GM19043 (cell line): ENCODE results near the gene CLDN17.

Experiments used
- ATAC-seq: cut with Tn5 transposase; IDR thresholded peaks from one replicate; pipeline ENCODE4 v1.9.1; 2021; ENCODE audit warnings: low read depth; ENCODE audit not compliant: unreplicated experiment

Gene CLDN17, protein sequence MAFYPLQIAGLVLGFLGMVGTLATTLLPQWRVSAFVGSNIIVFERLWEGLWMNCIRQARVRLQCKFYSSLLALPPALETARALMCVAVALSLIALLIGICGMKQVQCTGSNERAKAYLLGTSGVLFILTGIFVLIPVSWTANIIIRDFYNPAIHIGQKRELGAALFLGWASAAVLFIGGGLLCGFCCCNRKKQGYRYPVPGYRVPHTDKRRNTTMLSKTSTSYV

DNA sequence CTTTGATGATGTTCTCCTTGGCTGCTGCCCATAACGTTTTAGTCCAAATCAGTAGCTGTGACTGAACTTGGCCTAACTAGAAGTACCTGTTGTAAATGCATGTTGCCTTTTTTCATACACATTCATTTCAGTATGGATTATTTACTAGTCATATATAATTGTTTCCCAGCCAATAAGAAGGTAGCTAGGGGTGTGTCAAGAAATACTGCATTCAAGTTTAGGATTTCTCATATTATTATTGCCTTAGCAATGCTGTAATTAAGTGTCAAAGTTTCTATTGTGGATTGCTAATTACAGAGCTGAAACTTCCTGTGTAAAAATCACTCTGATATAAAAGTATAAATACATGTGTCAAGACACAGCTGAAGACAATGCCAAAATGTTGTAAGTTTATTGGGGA lies at the start of gene CLDN17:
TSS of gene CLDN17 (minus strand) at position 101 of the 400 bp plus-strand sequence. CDS start 188 bp downstream, outside the sequence.
- ATAC-seq: no peak

DNA sequence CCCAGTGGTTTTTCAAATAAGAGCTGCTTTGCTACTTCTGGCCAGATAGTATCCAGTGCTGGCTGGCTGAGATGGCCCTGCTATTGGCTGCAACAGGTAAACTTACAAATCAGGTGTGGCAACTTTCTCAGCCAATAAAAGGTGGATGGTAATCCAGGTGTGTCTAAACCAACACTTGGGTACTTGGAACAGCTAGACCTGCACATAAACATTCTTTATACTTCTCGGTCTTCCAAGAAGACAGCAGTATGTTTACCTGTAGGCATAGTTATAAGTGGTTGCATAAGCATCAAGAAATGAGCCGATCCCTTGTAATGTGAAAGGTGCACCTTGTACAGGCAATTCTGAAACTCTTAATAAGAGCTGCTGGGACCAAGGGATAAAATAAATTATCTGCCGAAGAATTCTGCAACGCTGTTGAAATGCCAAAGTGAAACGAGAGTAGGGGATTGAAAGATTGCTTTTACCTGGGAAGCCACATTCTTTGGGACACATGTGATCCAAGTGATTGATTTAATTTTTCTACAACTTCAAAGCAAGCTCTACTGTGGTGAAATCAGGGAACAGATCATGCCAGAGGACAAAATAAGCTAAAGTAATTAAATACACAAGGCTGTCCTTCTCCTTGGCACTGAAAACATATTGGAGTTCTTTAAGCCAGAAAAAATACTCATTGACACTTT lies 49.6 kb upstream of the CLDN17 start, which contains the start of gene CLDN8:
TSS of gene CLDN8 (minus strand) at position 57 of the 683 bp plus-strand sequence. CDS start 172 bp downstream, outside the sequence.
- ATAC-seq: no peak

DNA sequence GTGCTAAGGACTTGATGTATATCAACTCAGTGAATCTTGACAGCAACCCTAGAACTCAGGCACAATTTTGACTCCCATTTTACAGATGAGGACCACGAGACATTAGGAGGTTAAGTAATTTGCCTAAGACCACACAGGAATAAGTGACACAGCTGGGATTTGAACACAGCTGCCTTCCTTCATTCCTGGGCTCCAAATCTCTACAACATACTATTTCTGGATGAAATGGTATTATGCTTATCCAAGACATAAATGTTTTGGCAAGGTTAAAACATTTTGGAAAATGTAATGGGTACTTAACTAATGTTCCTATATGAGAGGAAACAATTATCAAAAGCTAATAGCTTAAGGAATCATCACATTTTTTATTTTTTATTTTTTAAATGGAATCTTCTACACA lies 44.5 kb upstream of the CLDN17 start:
- ATAC-seq: no peak

DNA sequence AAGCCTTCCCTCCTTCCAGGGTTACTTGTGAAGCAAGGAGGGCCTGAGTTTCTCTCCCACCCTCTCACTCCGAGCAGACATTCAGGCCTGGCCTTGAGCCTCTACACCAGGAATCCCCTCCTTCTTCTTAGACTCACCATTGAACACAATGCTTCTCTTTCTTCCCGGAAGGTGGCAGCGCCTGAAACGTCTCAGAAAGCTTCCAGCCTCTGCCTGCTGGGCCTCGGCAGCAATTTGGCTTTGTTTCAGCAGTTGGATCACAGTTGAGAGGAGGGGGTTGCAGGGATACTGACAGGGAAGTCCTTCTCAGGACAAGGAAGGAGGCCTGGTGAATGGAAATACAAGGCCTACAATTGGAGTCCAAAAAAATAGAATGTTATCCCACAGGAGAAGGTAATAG lies 43.0 kb upstream of the CLDN17 start:
- ATAC-seq: no peak

DNA sequence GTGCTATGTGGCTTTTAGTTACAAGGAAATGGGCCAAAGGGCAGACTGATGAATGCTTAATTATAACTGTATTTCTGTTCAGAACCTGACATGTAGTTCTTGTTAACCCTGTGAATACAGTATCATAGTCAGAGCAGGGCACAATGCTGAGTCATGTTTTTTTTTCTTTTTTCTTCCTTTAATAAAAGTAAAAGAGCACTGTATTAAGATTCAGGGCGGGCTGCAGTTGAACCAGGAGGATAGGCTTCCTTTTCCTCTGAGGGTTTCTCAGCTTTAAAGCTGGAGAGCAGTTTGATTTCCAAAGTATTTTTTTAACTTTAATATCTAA lies 40.6 kb upstream of the CLDN17 start:
- ATAC-seq: no peak

DNA sequence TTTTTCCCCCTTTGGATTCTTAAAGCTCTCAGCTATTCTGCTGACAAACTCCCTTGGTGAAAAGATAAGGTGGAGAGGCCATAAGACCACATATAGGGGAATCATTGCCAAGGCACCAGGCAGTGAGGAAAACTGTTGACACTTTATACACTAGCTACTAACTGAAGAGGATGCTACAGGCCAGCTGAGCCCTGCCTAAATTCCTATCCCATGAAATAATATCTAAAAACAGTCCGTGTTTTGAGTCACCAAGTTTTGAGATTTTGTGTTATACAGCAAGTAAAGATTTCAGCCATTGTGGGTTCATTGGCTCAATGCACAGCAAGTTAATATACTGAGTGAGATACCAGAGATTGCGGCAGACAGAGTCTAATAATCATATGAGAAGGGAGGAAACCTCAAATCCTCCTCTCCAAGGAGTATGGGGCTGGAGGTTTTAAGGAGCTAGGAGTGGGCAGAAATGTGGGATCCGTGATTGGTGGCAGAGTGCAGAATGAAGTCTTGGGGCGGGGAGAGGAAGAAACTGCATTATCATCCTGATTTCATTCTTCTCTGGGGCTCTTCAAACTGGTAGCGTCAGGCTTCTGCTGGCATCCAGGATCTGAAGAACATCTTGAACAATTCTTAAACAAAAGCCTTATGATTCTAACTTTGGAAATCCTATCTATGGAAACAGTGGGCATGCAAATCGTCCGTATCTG lies 40.1 kb upstream of the CLDN17 start:
- no peak for ATAC-seq

DNA sequence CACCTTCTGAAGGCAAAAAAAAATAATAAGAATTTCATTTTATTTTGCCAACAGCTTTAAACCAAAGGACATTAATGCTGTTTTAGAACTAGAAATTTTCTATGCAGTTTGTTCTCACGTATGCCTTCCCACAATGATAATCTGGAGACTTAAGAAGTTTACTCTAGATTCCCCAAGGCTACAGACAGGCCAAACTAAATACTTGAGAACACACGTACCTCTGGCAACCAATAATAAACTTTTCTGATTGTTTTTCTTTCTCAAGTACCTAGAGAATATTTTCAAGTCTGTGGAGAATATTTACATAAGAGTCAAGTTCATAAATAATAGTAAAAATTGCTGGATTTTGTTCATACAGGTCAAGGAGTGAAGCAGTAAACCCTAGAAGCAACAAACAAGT lies 33.4 kb upstream of the CLDN17 start:
- ATAC-seq: no peak

DNA sequence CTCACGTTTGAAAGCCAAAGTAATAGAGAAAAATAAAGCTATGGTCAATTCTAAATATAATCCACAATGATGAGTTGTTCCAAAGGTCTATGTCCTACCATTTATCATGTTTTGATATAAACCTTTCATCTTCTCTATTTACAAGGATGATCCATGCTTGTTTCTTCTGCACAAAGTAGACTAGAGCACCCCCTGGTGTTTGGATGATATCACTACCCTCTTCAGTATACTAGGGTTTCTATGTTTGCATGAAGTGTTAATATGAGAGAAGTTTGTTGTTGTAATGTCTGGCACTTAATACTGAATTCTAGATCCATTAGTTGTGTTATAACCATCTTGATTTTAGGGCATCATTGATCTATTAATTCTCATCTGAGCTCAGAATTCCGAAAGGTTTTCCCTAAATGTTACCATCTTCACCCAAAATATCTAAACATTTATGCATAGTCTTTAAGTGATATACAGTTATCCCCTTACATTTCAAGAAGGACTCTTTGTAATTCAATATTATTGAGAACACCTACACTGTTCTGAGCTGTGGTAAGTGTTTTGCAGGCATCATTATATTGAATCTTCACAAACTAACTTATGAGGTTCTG lies 28.2 kb upstream of the CLDN17 start:
- no peak for ATAC-seq

DNA sequence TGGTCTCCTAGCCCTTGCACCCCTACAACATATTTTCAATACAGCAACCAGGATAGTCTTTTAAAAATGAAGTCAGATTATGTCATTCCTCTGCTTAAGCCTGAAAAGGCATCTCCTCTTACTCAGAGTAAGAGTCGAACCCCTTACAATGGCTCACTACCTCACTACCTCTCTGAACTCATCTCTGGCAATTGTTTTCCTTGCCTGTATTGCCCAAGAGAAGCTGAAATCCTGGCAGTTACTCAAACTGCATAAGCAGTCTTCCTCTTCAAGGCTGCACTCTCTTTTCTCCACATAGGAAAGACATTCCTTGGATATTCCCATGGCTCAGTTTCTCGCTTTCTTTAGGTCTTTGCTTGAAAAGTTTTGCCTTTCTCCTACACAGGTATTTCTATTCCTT lies 26.6 kb upstream of the CLDN17 start:
- ATAC-seq: no peak

DNA sequence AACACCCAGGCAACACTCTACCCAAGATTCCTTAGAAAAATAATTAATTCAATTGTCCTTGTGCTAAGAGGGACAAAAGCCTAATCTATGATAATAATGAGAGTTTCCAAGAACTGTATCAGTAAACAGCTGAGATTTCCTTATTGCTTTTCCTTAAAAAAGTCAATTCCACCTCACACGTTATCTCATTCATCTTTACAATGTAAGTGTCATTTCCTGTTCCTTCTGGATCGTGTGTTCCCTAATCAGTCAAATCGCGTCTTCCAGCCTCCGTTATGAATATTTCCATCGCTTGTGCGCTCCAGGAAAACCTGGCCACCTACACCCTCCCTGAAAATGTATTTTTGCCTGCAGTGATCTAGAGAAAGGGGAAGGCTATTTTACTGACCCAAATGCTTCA lies 23.9 kb upstream of the CLDN17 start:
- ATAC-seq: no peak

DNA sequence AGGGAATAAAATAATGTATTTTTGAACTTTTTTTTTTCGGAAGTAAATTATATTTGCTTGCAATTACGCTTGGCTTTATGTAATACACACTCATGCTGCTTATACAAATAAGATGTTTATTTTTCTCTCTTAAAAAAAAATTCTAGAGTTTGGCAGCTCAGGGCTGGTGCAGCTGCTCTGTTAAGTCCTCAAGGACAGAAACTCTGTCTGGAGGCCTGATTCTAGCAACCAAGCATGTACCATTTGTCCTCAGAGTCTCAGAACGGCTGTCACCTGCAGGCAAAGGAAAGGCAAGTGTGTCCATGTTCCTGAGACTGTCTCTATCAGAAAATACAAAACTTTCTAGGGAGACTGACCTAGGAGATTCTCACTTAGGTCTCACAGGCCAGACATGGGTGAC lies 23.2 kb upstream of the CLDN17 start:
- no peak for ATAC-seq

DNA sequence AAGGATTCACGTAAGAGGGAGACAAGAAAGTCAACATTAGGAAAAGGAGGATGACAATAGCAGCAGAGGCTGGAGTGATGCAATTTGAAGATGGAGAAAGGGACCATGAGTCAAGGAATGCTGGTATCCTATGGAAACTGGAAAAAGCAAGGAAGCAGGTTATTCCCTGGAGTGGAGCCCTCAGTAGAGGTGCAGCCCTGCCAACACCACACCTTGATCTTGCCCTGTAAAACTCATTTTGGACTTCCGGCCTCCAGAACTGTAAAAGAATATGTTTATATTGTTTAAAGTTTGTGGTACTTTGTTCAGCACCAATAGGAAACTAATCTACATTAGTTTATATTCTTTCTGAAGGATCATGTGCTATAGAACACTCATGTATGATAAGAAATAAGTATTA lies 19.6 kb upstream of the CLDN17 start:
- ATAC-seq: no peak

DNA sequence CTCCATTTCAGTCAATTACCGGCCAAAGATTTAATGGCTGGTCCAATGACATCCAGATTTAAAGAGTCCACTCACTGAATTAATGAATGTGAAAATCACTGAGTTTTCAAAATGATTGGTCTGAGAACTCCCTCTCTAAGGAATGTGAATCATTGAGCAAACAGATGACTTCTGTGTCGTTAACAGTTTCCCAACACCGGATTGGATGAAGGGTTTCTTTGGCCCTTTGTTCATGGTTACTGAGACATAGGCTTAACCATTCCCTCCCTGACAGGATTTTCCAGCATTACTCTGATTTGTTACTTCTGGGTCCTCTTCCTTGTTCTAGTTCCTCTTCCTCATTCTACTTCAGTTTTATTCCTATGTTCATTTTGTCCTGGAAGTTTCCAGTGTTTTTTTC lies 1.5 kb upstream of the CLDN17 start:
- no peak for ATAC-seq

DNA sequence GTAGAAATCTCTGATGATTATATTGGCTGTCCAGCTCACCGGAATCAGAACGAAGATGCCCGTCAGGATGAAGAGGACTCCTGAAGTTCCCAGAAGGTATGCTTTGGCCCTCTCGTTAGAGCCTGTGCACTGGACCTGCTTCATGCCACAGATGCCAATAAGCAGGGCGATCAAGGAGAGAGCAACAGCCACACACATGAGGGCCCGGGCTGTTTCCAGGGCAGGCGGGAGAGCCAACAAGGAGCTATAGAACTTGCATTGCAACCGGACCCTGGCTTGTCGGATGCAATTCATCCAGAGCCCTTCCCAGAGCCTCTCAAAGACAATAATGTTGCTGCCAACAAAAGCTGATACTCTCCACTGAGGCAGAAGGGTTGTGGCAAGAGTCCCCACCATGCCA lies 434 bp downstream of the CLDN17 start:
- ATAC-seq: no peak

DNA sequence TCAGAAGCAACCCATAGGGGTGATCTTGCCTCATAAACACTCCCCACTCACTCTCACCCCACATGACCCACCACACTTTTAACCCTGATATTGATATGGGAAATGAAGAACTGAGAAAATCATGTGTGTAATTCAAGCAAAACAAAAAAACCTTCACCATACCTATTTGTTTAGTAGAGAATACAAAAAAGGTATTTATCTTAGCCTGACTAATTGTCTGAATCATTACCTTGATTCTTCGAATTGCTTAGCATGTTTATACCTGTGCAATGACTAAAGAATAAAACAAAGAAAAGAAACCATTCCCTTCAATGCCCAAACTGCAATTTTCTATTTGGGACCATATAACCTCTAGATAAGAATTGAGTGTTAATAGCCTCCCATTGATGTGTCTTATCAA lies 1.8 kb downstream of the CLDN17 start:
- no peak for ATAC-seq

DNA sequence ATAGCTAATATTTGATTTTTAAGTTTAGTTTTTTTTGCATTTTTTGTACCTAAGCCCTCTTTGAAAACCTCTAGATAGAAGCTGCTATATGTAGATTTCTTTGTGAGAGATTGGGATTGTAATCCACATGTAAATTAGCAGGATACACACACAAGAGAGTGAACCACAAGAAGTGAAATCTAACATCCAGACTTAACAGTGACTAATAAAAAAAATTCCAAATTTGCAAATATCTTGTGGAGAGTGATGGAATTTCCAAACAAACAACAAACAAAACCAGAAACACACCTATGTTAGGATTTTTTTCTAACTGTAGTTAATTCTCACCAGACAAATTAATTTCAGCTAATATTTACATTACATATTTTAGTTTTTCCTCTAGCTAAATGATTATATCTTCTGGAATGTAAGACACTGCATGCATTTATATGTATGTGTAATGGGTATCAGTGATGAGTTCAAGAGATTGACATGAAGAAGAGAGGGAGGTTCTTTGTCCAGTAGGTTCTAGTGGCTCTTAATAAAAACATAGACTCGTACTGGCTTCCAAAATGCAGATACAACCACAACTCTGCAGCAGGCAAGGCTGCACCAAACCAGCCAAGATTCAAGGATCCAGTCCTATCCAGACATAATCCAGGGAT lies 12.8 kb downstream of the CLDN17 start:
- ATAC-seq: no peak

DNA sequence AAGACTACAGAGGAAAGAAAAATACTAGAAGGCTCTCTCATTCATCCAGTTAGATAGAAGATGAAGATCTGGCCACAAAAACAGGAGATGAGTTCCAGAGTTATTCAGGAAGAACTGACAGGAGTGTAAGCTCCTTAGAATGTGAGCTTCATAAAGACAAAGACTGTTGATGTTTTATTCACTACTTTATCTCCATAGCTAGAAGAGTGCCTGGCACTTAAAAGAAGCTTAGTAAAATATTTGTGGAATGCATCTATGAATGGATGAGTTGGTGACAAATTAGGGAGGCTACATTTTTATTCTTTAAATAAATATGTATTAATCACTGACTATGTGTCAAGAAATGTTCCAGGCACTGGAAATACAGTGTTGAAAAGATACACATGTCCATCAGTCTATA lies 13.8 kb downstream of the CLDN17 start:
- ATAC-seq: no peak

DNA sequence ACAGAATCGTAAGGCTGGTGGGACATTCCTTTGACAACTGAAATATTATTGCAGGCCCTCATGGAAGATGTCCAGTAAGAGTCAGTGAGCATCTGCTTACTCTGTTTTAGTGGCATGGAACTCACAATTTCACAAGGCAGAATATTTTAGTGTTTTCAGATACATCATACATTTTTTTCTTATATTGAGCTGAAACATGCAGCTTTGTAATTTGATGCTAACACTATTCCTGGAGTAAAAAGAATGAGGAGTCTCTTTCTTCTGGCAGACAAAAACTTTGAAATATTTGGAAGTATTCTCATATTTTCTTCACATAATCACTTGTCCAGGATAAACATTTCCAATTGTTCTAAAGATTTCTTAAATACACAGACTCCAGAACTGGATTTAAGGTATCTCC lies 17.7 kb downstream of the CLDN17 start:
- ATAC-seq: no peak

DNA sequence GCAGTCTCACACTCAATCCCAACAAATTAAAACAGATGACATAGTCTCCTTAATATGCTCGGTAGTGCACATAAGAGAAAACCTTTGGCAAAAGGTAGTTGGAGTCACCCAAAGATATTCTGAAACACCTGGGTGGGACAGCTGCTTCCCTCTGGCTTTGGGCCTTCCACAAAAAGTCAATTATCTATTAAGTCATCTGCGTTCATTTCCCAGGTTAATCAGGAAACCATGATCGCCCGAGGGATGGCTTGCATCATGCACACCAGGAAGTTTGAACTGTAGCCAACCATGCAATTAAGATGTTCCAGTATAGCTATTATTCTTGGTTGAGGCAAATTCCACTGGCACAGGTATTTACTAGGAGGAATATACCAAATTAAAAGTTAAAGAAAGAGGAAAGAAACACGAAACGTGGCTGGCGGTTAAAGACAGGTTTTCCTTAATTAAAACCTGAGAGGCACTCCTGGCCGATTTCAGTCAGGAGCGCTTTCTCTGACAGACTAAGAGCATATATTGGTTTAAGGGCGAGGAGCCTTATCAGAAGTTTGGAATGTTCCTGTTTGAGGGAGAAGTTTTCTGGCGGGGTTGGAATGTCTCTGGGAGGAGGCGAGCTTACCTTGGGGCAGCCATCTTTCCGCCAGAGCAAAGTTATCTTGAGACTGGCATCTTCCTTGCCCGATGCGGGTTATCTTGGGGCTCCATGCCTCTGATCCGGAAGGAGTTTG lies 19.9 kb downstream of the CLDN17 start:
- no peak for ATAC-seq

DNA sequence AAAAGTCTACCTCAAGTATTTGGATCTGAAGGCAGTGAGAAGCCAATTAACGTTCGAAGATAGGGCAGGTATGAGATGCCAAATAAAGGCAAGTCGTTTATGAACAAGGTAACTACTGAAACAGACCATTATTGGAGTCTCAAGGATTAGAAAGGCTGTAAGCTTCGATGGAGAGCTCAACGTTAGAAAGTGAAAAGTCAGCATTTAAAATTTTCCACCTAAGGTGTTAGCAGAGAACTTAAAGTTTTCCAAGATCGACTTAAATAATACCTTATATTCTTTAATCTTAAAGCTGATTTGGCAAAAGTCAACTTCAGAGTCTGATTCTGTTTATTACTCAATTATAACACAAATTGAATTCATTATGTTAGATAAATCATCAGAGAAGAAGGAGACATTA lies 28.1 kb downstream of the CLDN17 start:
- ATAC-seq: no peak
